Measurements from ENCODE around the gene TEAD3.

- TF ChIP-seq CTCF (conservative IDR thresholded peaks at IDR 0.05; ENCODE audit: low read length) (no peak), EZH2phosphoT487 (IDR thresholded peaks at IDR 0.05; ENCODE audit: borderline replicate concordance, low read depth, low read length) (no peak)
These were observed 57.6 kb downstream of the TEAD3 start for GRCh38 chr6:35439308-35439707.
